DND-41 (cell line): ENCODE data around the gene IGFL3.

Experiments used
- ATAC-seq: fragments of 200-7000 bp; cut with Tn5 transposase; 3 replicates; pipeline ENCODE4 v1.9.1; 2021; ENCODE audit warnings: low read depth; ENCODE audit not compliant: insufficient read depth
- DNase-seq: peaks from one replicate; pipeline ENCODE4 v3.0.0-alpha.2; 2020
- H2AFZ ChIP-seq: 2 replicates; pipeline ENCODE4 v1.6.0; 2012; ENCODE audit warnings: low read depth, low read length
- H3K27ac ChIP-seq: 2 replicates; pipeline ENCODE4 v1.5.1; 2012; ENCODE audit warnings: low read length, inconsistent platforms
- H3K27me3 ChIP-seq: fragments of 200-600 bp; sonication (generic); 2 replicates; pipeline ENCODE4 v1.6.0; 2012; ENCODE audit warnings: low read length, mild to moderate bottlenecking, inconsistent platforms; ENCODE audit not compliant: insufficient read depth, poor library complexity
- H3K36me3 ChIP-seq: 2 replicates; pipeline ENCODE4 v1.5.1; 2012; ENCODE audit warnings: low read length, inconsistent platforms; ENCODE audit not compliant: insufficient read depth
- H3K4me1 ChIP-seq: 2 replicates; pipeline ENCODE4 v1.5.1; 2012; ENCODE audit warnings: mild to moderate bottlenecking, low read length; ENCODE audit not compliant: insufficient read depth
- H3K4me2 ChIP-seq: 2 replicates; pipeline ENCODE4 v1.6.0; 2012; ENCODE audit warnings: mild to moderate bottlenecking, moderate library complexity, low read length, inconsistent platforms; ENCODE audit not compliant: insufficient read depth
- H3K4me3 ChIP-seq, 2 experiments: fragments of 200-600 bp in 1 of 2; shearing (Covaris generic) in 1 of 2; 2 replicates each; pipeline ENCODE4 v1.5.1; 2012 to 2016; ENCODE audit warnings: inconsistent platforms in 2 of 2, low read length in 2 of 2, mild to moderate bottlenecking in 2 of 2, low read depth in 1 of 2, moderate library complexity in 1 of 2
- H3K79me2 ChIP-seq: 2 replicates; pipeline ENCODE4 v1.6.0; 2012; ENCODE audit warnings: low read length, inconsistent platforms; ENCODE audit not compliant: insufficient read depth
- H3K9ac ChIP-seq: 2 replicates; pipeline ENCODE4 v1.6.0; 2012; ENCODE audit warnings: low read depth, mild to moderate bottlenecking, inconsistent platforms, low read length, moderate library complexity
- H3K9me3 ChIP-seq: 2 replicates; pipeline ENCODE4 v1.5.1; 2012; ENCODE audit warnings: low read length, moderate library complexity, mild to moderate bottlenecking, inconsistent platforms; ENCODE audit not compliant: insufficient read depth, severe bottlenecking
- H4K20me1 ChIP-seq: 2 replicates; pipeline ENCODE4 v1.6.0; 2012; ENCODE audit warnings: low read length; ENCODE audit not compliant: insufficient read depth
- EZH2 ChIP-seq: IDR thresholded peaks from 3 replicates; pipeline ENCODE4 v1.6.1; 2012; ENCODE audit warnings: borderline replicate concordance, low read depth, mild to moderate bottlenecking, moderate library complexity, low read length, inconsistent platforms; ENCODE audit not compliant: severe bottlenecking
- TF ChIP-seq, protein P1 (sequence below): IDR thresholded peaks from 2 replicates; pipeline ENCODE4 v1.5.1; 2012; ENCODE audit warnings: borderline replicate concordance, low read length, moderate library complexity, mild to moderate bottlenecking; ENCODE audit not compliant: poor library complexity, severe bottlenecking; ENCODE audit errors: extremely low read depth

Gene IGFL3

DNA sequence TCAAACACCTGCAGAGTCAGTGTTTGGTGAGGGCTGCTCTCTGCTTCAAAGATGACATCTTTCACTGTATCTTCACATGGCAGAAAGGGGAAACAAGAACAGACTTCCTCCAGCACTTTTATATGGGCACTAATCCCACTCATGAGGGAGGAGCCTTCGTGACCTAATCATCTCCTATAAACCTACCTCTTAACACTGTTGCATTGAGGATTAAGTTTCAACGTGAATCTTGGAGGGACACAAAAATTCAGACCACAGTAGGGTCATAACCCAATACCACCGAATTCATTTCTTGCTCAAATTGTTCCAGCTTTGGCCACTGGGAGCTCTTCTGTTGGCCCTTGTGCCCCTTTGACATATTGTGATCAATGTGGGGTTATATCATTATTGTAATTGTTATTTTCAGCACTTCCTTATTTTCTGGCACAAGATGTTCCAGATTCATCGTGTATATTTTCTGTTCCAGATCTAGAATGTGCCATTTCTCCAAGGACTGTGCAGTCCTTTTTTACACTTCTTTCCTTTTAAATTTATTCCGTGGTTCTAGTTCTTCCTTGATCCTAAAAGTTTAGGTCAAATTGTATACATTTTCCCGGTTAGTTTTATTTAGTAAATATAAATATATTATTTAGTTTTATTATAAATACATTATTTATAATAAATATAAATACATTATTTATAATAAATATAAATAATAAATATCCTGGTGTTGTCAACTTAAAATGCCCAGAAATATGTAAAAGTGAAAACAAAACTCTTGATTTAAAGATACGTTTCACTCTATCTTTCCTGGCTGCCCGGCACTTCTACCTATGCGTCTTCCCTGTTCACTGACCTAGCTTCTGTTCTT is 48.2 kb downstream of the IGFL3 start:
- Histone ChIP-seq H3K9ac (no peak overlapping the region), H3K27me3 (peaks cover 30% of the 10 kb centered on the region), H3K9me3 (no peaks in the 10 kb centered on the region), H3K4me3 (no peak overlapping the region), H3K4me1 (no peaks in the 10 kb centered on the region), H2AFZ (no peak overlapping the region), H4K20me1 (no peaks in the 10 kb centered on the region), H3K79me2 (no peaks in the 10 kb centered on the region), H3K36me3 (no peaks in the 10 kb centered on the region), H3K27ac (no peak overlapping the region), H3K4me2 (no peak overlapping the region)
- ATAC-seq (no peak), DNase-seq (no peak)
- TF ChIP-seq, protein P1, sequence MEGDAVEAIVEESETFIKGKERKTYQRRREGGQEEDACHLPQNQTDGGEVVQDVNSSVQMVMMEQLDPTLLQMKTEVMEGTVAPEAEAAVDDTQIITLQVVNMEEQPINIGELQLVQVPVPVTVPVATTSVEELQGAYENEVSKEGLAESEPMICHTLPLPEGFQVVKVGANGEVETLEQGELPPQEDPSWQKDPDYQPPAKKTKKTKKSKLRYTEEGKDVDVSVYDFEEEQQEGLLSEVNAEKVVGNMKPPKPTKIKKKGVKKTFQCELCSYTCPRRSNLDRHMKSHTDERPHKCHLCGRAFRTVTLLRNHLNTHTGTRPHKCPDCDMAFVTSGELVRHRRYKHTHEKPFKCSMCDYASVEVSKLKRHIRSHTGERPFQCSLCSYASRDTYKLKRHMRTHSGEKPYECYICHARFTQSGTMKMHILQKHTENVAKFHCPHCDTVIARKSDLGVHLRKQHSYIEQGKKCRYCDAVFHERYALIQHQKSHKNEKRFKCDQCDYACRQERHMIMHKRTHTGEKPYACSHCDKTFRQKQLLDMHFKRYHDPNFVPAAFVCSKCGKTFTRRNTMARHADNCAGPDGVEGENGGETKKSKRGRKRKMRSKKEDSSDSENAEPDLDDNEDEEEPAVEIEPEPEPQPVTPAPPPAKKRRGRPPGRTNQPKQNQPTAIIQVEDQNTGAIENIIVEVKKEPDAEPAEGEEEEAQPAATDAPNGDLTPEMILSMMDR: no peak
- TF ChIP-seq EZH2: no peak

DNA sequence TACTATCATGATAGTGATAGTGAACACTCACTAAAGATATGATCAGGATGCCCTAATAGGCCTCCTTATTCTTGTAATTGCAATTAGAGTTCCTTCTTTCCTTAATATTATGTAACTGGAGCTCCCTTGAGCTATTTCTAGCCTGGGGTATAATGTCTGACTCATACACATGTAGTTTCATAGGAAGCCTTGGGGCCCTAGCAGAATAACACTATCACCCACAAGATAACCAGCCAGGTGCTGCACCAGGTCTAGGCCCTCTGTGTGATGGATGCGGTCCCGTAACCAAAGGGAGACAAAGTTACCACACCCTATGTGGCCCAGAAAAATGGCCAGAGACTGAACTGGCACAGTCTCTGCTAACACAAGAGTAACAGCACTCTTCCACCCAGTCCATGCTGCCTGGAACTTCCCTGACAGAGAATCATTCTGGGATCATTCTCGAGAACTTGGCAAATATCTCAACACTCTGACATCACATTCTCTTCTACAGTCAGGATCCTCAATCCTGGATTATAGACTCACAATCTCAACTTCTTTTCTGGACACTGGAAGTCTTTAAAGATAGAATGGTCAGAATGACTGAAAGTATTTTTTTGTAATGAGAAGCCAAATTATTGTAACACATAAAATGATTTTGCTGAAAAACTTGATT is 51.1 kb downstream of the IGFL3 start:
- Histone ChIP-seq H3K4me1 (no peaks in the 10 kb centered on the region), H3K27ac (no peak overlapping the region), H3K27me3 (peaks cover 53% of the 10 kb centered on the region), H3K36me3 (no peaks in the 10 kb centered on the region), H4K20me1 (no peaks in the 10 kb centered on the region), H3K79me2 (no peaks in the 10 kb centered on the region), H3K4me3 (no peak overlapping the region), H3K9me3 (no peaks in the 10 kb centered on the region), H3K4me2 (no peak overlapping the region), H3K9ac (no peak overlapping the region), H2AFZ (no peak overlapping the region)
- DNase-seq (no peak), ATAC-seq (no peak)
- TF ChIP-seq, protein P1: no peak
- TF ChIP-seq EZH2: no peak
